Endothelial cell of umbilical vein (primary cell): Measurements from ENCODE around the gene COL18A1. TPM values are rescaled to one million over a fixed set of nuclear protein-coding genes. Genes with fewer than 3 reads are reported as not detected.
"Not testable (repeated sequence)": the region's sequence is repeated elsewhere in the genome, so short reads cannot be mapped to it uniquely, and the experiment has no call there.

Experiments
- BruUV-seq: library from RNA; stranded (reverse); fragments of 400-500 nt; replicated peaks from 2 replicates; lab custom pipeline; 2021; lab: Mats Ljungman, UMichigan
- CTCF ChIA-PET: fragments of 300-600, 350-600 bp; sonication (Branson Sonifier 250); formaldehyde crosslinking; loops from one replicate; lab custom pipeline; 2021; ENCODE audit warnings: antibody characterized with exemption, inconsistent platforms; lab: Charles Lee
- POLR2A ChIA-PET: fragments of 300-600, 350-600 bp; sonication (Branson Sonifier 250); formaldehyde crosslinking; loops from one replicate; lab custom pipeline; 2021; ENCODE audit warnings: antibody characterized with exemption, inconsistent platforms; lab: Charles Lee
- DNase-seq: peaks from one replicate; pipeline ENCODE4 v3.0.0-alpha.2; 2011; ENCODE audit warnings: low read depth, low spot score
- FAIRE-seq: peaks from 2 replicates; lab custom pipeline; 2011; peaks lifted over from hg19 to GRCh38; lab: Jason Lieb, UNC
- H2AFZ ChIP-seq: 2 replicates; pipeline ENCODE4 v1.6.0; 2012; ENCODE audit warnings: low read depth, low read length, control low read depth, inconsistent platforms
- H3K27ac ChIP-seq: 2 replicates; pipeline ENCODE4 v1.5.1; 2011; ENCODE audit warnings: low read depth, mild to moderate bottlenecking, control low read depth, low read length, moderate library complexity; ENCODE audit not compliant: insufficient read depth
- H3K27me3 ChIP-seq, 2 experiments: 2 replicates each; pipeline versions ENCODE4 v1.6.0 to v1.6.1; 2011; ENCODE audit warnings: low read length in 2 of 2, mixed read lengths in 1 of 2; ENCODE audit not compliant: control insufficient read depth in 2 of 2, insufficient read depth in 2 of 2
- H3K36me3 ChIP-seq, 2 experiments: 2 replicates in 1 of 2; 3 replicates in 1 of 2; pipeline ENCODE4 v1.5.1; 2011; ENCODE audit warnings: low read length in 2 of 2, mild to moderate bottlenecking in 1 of 2, moderate library complexity in 1 of 2; ENCODE audit not compliant: control insufficient read depth in 2 of 2, insufficient read depth in 2 of 2; ENCODE audit errors: extremely low read depth in 1 of 2
- H3K4me1 ChIP-seq: 3 replicates; pipeline ENCODE4 v1.5.1; 2011; ENCODE audit warnings: mild to moderate bottlenecking, low read length; ENCODE audit not compliant: control insufficient read depth, insufficient read depth; ENCODE audit errors: extremely low read depth
- H3K4me2 ChIP-seq: 2 replicates; pipeline ENCODE4 v1.6.1; 2011; ENCODE audit warnings: low read length, control low read depth, mixed read lengths; ENCODE audit not compliant: insufficient read depth
- H3K4me3 ChIP-seq, 3 experiments: fragments of 200-600 bp in 1 of 3; sonication (generic), shearing (Covaris generic) in 1 of 3; replicated peaks in 1 of 3; 2 replicates each; pipeline ENCODE4 v1.5.1; 2011 to 2016; ENCODE audit warnings: control low read depth in 3 of 3, low read length in 3 of 3, mild to moderate bottlenecking in 2 of 3, inconsistent platforms in 1 of 3, low read depth in 1 of 3, moderate library complexity in 1 of 3; ENCODE audit not compliant: insufficient read depth in 1 of 3
- H3K79me2 ChIP-seq: 2 replicates; pipeline ENCODE4 v1.6.0; 2012; ENCODE audit warnings: low read length, inconsistent platforms; ENCODE audit not compliant: control insufficient read depth, insufficient read depth
- H3K9ac ChIP-seq: replicated peaks from 2 replicates; pipeline ENCODE3; 2011; ENCODE audit warnings: low read length, control low read depth; ENCODE audit not compliant: insufficient read depth; ENCODE audit errors: extremely low read depth
- H3K9me1 ChIP-seq: replicated peaks from 3 replicates; pipeline ENCODE4 v1.6.0; 2011; ENCODE audit warnings: mild to moderate bottlenecking, low read length; ENCODE audit not compliant: control insufficient read depth, insufficient read depth; ENCODE audit errors: extremely low read depth
- H3K9me3 ChIP-seq: replicated peaks from 2 replicates; pipeline ENCODE4 v1.5.1; 2012; ENCODE audit warnings: low read length, inconsistent platforms; ENCODE audit not compliant: control insufficient read depth, insufficient read depth
- H4K20me1 ChIP-seq: replicated peaks from 2 replicates; pipeline ENCODE3; 2011; ENCODE audit warnings: mild to moderate bottlenecking, low read length; ENCODE audit not compliant: control insufficient read depth, insufficient read depth; ENCODE audit errors: extremely low read depth
- CTCF ChIP-seq, 2 donors: IDR thresholded peaks; 1 replicate in 1 of 2; 2 replicates in 1 of 2; pipeline ENCODE4 v1.5.1; 2011; ENCODE audit warnings: low read length in 2 of 2, mild to moderate bottlenecking in 2 of 2, moderate library complexity in 2 of 2, control low read depth in 1 of 2, inconsistent platforms in 1 of 2, low read depth in 1 of 2; ENCODE audit not compliant: insufficient read depth in 1 of 2; ENCODE audit errors: extremely low read depth in 1 of 2
- EZH2 ChIP-seq: IDR thresholded peaks from 2 replicates; pipeline ENCODE4 v1.6.1; 2012; ENCODE audit warnings: borderline replicate concordance, low read depth, mild to moderate bottlenecking, moderate library complexity, low read length, inconsistent platforms; ENCODE audit not compliant: severe bottlenecking
- FOS ChIP-seq: IDR thresholded peaks from 2 replicates; pipeline ENCODE4 v1.6.1; 2011; ENCODE audit warnings: mild to moderate bottlenecking, low read length, moderate library complexity, borderline replicate concordance; ENCODE audit not compliant: insufficient read depth
- GATA2 ChIP-seq: IDR thresholded peaks from 2 replicates; pipeline ENCODE4 v1.7.0; 2011; ENCODE audit warnings: low read depth, mild to moderate bottlenecking, moderate library complexity, mixed read lengths, low read length; ENCODE audit not compliant: insufficient read length, insufficient read depth
- JUN ChIP-seq: IDR thresholded peaks from 2 replicates; pipeline ENCODE4 v1.6.1; 2011; ENCODE audit warnings: borderline replicate concordance, low read depth; ENCODE audit not compliant: insufficient read length, insufficient read depth
- MYC ChIP-seq: IDR thresholded peaks from one replicate; pipeline ENCODE4 v1.6.1; 2011; ENCODE audit warnings: mild to moderate bottlenecking, low read depth, low read length
- POLR2A ChIP-seq: IDR thresholded peaks from 2 replicates; pipeline ENCODE4 v1.6.1; 2012; ENCODE audit warnings: low read depth, mild to moderate bottlenecking, control low read depth, low read length
- POLR2AphosphoS5 ChIP-seq: IDR thresholded peaks from 2 replicates; pipeline ENCODE4 v1.6.1; 2012; ENCODE audit warnings: low read depth, mild to moderate bottlenecking, control low read depth, low read length, moderate library complexity; ENCODE audit not compliant: insufficient read depth
- dilution Hi-C: fragments of 300-500 bp; cut with MboI; formaldehyde crosslinking; loops from one replicate; pipeline ENCODE4 v1.15.0; 2019; ENCODE audit warnings: low sequenced_read_pairs; ENCODE audit not compliant: extremely low pct_ligation_motif_present
- intact Hi-C: fragments of 100-400 bp; cut with micrococcal nuclease; formaldehyde crosslinking; loops from one replicate; pipeline ENCODE4 v1.10.0; 2022
- polyA plus RNA-seq, 4 experiments: library from polyadenylated mRNA; depleted of rRNA in 3 of 4; stranded (reverse) in 3 of 4; unstranded in 1 of 4; fragments of >200 nt; gene quantifications; 2 replicates each; pipeline versions ENCODE4 v1.2.1 to v1.2.3, GENCODE V29; 2011 to 2012; ENCODE audit warnings: missing spikeins in 1 of 4
- total RNA-seq: library from RNA; stranded (reverse); gene quantifications from 2 replicates; pipeline ENCODE4 v1.2.3, GENCODE V29; 2021
- TF ChIP-seq, protein P1 (sequence below): IDR thresholded peaks from 2 replicates; pipeline ENCODE4 v1.6.1; 2011; ENCODE audit not compliant: insufficient read depth, insufficient read length

COL18A1 gene
- total and polyA plus RNA-seq, 2 donors (not counting 3 experiments of a cell fraction or from before 2014, with no cell fraction given), result 198 to 252 TPM

DNA sequence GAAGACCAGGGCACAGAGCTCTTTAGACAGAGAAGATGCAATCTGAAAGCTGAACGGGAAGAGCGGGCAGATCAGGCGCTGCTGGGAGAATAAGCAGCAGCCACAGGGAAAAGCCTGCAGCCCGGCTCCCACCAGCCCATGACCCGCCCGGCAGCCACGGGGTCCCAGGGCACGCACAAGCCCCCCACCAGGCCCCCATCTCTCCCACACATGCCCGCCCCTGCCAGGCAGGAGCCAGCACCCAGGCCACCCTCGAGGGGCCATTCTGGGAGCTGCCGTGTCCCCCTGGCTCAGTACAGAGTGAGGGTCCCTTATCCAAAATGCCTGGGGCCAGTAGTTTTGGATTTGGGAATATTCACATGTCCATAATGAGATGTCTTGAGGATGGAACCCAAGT lies 120.9 kb downstream of the COL18A1 start:
- no peaks in the 10 kb centered on the region for H3K9me3 ChIP-seq
- BruUV-seq, result no TSS peak
- FAIRE-seq (no peak), DNase-seq (no peak)
- no peak overlapping the region for H3K4me3 ChIP-seq
- POLR2A ChIA-PET, result no interaction called here
- TF ChIP-seq POLR2A (no peak), GATA2 (no peak), POLR2AphosphoS5 (no peak), MYC (no peak), FOS (no peak), JUN (no peak), EZH2 (no peak), CTCF (IDR thresholded peaks at IDR 0.05; ENCODE audit: extremely low read depth in 1 of 2, insufficient read depth in 1 of 2, low read depth in 1 of 2, low read length in 2 of 2) (no peak)
- TF ChIP-seq, protein P1, sequence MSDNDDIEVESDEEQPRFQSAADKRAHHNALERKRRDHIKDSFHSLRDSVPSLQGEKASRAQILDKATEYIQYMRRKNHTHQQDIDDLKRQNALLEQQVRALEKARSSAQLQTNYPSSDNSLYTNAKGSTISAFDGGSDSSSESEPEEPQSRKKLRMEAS, result no peak
- no peaks in the 10 kb centered on the region for H3K4me1 ChIP-seq
- no peak overlapping the region for H3K27ac ChIP-seq
- H3K9ac ChIP-seq, result no peak overlapping the region
- H3K9me1 ChIP-seq, result no peaks in the 10 kb centered on the region
- CTCF ChIA-PET, result interaction anchor here (1.3 kb wide), 1 partner anchor 9 kb away, joined by 3 read pairs; no protein-coding TSS in a partner anchor
- H4K20me1 ChIP-seq, result no peaks in the 10 kb centered on the region
- H3K79me2 ChIP-seq, result peaks cover 5% of the 10 kb centered on the region
- H3K4me2 ChIP-seq, result no peak overlapping the region
- intact Hi-C loops (no loop called here), dilution Hi-C loops (no loop called here)
- H3K27me3 ChIP-seq, result no peaks in the 10 kb centered on the region
- peaks cover 10 to 13% of the 10 kb centered on the region in 2 experiments for H3K36me3 ChIP-seq
- no peak overlapping the region for H2AFZ ChIP-seq

DNA sequence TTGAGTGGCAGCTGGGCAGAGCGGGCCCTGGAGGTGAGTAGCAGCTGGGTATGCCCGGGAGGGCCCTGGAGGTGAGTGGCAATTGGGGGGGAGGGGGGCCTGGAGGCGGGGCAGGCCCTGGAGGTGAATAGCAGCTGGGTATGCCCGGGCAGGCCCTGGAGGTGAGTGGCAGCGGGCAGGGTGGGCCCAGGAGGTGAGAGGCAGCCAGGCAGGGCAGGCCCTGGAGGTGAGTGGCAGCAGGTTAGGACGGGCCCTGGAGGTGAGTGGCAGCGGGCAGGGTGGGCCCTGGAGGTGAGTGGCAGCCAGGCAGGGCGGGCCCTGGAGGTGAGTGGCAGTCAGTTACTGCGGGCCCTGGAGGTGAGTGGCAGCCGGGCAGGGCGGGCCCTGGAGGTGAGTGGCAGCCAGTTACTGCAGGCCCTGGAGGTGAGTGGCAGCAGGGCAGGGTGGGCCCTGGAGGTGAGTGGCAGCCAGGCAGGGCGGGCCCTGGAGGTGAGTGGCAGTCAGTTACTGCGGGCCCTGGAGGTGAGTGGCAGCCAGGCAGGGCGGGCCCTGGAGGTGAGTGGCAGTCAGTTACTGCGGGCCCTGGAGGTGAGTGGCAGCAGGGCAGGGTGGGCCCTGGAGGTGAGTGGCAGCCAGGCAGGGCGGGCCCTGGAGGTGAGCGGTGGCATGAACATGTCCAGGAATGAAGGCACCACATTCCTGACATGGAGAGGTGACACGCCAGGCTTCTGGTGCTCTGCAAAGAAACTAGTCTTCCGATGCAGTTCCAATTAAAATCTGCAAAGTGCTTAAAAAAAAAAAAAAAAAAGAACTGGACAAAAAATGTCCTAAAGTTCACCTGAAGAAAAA lies 122.4 kb downstream of the COL18A1 start:
- H3K27me3 ChIP-seq, H4K20me1 ChIP-seq, dilution Hi-C loops, H3K79me2 ChIP-seq, H3K9me1 ChIP-seq, DNase-seq, H3K27ac ChIP-seq, H3K9me3 ChIP-seq, BruUV-seq, H2AFZ ChIP-seq, FAIRE-seq, H3K4me3 ChIP-seq, H3K9ac ChIP-seq, intact Hi-C loops, H3K4me1 ChIP-seq, H3K4me2 ChIP-seq, CTCF ChIA-PET, POLR2A ChIA-PET: not testable (repeated sequence)
- H3K36me3 ChIP-seq, result peaks cover 7 to 15% of the 10 kb centered on the region in 2 experiments
